Neural progenitor cell (in vitro differentiated cells): ENCODE data around the gene SKIC8.

ENCODE experiments used
- EZH2 ChIP-seq: fragments of 200-600 bp; sonication (generic); IDR thresholded peaks from 2 replicates; pipeline ENCODE4 v1.6.1; 2017; ENCODE audit warnings: antibody characterized with exemption, mild to moderate bottlenecking, moderate library complexity
- TF ChIP-seq, protein P1 (sequence below): fragments of 200-600 bp; sonication (generic); IDR thresholded peaks from 2 replicates; pipeline ENCODE4 v1.5.1; 2017; ENCODE audit warnings: antibody characterized with exemption, mild to moderate bottlenecking

DNA sequence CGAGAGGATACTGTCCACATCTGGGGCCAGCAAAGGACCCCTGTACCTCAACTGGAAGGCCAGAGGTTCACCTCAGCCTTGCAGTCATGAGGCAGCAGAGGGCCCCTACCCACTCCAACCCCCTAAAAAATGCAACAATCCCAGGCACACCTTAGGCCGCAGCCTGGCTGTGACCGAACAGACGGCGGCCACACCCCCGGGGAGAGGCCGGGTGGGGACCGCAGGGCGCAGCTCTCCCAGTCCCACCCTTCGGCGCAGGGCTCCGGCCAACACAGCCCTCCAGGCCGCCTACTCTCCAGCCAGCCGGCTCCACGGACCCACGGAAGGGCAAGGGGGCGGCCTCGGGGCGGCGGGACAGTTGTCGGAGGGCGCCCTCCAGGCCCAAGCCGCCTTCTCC is 35.5 kb downstream of the SKIC8 start:
- TF ChIP-seq, protein P1, sequence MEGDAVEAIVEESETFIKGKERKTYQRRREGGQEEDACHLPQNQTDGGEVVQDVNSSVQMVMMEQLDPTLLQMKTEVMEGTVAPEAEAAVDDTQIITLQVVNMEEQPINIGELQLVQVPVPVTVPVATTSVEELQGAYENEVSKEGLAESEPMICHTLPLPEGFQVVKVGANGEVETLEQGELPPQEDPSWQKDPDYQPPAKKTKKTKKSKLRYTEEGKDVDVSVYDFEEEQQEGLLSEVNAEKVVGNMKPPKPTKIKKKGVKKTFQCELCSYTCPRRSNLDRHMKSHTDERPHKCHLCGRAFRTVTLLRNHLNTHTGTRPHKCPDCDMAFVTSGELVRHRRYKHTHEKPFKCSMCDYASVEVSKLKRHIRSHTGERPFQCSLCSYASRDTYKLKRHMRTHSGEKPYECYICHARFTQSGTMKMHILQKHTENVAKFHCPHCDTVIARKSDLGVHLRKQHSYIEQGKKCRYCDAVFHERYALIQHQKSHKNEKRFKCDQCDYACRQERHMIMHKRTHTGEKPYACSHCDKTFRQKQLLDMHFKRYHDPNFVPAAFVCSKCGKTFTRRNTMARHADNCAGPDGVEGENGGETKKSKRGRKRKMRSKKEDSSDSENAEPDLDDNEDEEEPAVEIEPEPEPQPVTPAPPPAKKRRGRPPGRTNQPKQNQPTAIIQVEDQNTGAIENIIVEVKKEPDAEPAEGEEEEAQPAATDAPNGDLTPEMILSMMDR: no peak
- no peak for TF ChIP-seq EZH2
